OCI-LY7 (cell line): ENCODE data around the gene NPY1R.

Experiments used
- CTCF ChIP-seq: fragments of 200-600 bp; sonication (generic); conservative IDR thresholded peaks from 2 replicates; pipeline ENCODE4 v1.5.1; 2014; ENCODE audit warnings: mild to moderate bottlenecking, antibody characterized with exemption, low read length, moderate library complexity, mixed read lengths
- EZH2phosphoT487 ChIP-seq: fragments of 200-600 bp; sonication (generic); IDR thresholded peaks from 2 replicates; pipeline ENCODE4 v1.6.1; 2018; ENCODE audit warnings: low read depth, borderline replicate concordance, mild to moderate bottlenecking, mixed run types, antibody characterized with exemption, low read length, moderate library complexity, mixed read lengths

- TF ChIP-seq CTCF, result no peak
- TF ChIP-seq EZH2phosphoT487, result no peak
These were observed 18.3 kb upstream of the NPY1R start for GRCh38 chr4:163350672-163351071.
